Measurements from ENCODE around the gene PARL.

- TF ChIP-seq AKNA (CRISPR knock-in tag; IDR thresholded peaks at IDR 0.05; ENCODE audit: borderline replicate concordance) (no peak), CBX1 (IDR thresholded peaks at IDR 0.05; ENCODE audit: low read depth) (no peak), CTCF (CRISPR knock-in tag; IDR thresholded peaks at IDR 0.05) (no peak), MZF1 (CRISPR knock-in tag; IDR thresholded peaks at IDR 0.05; ENCODE audit: borderline replicate concordance) (no peak), ZMYM3 (CRISPR knock-in tag; IDR thresholded peaks at IDR 0.05) (no peak), EP300 (IDR thresholded peaks at IDR 0.05; ENCODE audit: low read depth in 2 of 2, low read length in 2 of 2) (no peak), EP300 (CRISPR knock-in tag; IDR thresholded peaks at IDR 0.05; ENCODE audit: borderline replicate concordance) (no peak), ZZZ3 (CRISPR knock-in tag; IDR thresholded peaks at IDR 0.05; ENCODE audit: borderline replicate concordance) (no peak), NFKBIZ (CRISPR knock-in tag; IDR thresholded peaks at IDR 0.05) (no peak), BRF2 (CRISPR knock-in tag; IDR thresholded peaks at IDR 0.05) (no peak)
Measured at GRCh38 chr3:183818041-183818620, 66.5 kb downstream of the PARL start.

Data from HepG2 (cell line).